Fibroblast of pulmonary artery (primary cell): ENCODE results near the gene CEBPG.

Experiments used
- DNase-seq: peaks from one replicate; pipeline ENCODE4 v3.0.0-alpha.2; 2010; ENCODE audit warnings: low read depth
- H3K4me3 ChIP-seq: replicated peaks from 2 replicates; pipeline ENCODE4 v1.5.1; 2011; ENCODE audit warnings: low read depth, mild to moderate bottlenecking, control low read depth, low read length, moderate library complexity
- TF ChIP-seq, protein P1 (sequence below): IDR thresholded peaks from 2 replicates; pipeline ENCODE4 v1.5.1; 2011; ENCODE audit warnings: mild to moderate bottlenecking, control low read depth, low read length, inconsistent platforms; ENCODE audit errors: missing control alignments

The CEBPG gene

DNA sequence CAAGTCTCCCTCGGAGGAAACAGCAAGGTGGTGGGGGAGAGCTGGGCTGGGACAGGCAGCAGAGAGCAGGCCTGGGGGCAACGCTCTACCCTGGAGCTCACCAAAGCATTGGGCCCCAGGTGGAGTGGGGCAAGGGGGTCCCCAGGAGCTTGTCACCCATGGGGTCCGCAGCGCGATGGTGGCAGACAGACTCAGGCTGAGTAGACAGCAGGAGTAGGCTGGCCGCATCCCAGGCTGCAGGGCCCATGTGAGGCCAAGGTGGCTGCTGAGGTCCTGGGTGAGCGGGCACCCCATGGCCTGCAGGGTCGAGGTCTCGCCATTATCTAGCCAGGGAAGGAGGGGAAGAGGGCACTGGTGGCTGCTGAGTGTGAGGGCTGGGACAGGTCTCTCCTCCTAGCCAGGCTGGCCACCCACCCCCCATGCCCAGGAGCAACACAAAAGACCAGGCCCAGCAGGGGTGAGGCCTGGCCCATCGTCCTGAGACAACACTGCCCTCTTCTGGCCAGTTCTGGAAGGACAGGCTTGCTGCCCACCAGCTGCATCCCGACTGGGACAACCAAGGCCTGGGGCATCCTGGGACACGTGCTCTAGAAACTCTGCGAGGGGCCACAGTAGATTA, 33.1 kb downstream of the CEBPG start:
- peak; percentile 64 for DNase-seq
- TF ChIP-seq, protein P1, sequence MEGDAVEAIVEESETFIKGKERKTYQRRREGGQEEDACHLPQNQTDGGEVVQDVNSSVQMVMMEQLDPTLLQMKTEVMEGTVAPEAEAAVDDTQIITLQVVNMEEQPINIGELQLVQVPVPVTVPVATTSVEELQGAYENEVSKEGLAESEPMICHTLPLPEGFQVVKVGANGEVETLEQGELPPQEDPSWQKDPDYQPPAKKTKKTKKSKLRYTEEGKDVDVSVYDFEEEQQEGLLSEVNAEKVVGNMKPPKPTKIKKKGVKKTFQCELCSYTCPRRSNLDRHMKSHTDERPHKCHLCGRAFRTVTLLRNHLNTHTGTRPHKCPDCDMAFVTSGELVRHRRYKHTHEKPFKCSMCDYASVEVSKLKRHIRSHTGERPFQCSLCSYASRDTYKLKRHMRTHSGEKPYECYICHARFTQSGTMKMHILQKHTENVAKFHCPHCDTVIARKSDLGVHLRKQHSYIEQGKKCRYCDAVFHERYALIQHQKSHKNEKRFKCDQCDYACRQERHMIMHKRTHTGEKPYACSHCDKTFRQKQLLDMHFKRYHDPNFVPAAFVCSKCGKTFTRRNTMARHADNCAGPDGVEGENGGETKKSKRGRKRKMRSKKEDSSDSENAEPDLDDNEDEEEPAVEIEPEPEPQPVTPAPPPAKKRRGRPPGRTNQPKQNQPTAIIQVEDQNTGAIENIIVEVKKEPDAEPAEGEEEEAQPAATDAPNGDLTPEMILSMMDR = peak; percentile 95

DNA sequence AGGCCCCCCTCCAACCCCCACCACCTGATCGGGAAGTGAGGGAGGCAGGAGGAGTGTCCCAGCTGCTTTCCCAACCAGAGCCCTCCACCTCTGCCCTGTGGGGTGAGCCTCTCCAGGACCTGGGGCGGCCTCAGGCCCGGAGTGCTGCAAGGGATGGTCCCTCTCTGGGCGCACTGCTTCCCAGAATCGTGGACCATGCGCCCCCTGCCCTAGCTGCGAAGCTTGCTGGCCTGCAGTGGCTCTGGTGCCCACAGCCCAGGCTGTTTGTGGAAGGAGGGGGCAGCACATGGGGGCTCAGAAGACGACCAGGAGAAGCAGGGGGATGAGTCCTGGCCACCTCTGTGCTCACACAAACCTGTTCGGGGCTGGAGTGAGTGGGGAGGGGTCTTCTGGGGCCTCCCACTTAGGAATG, 33.6 kb downstream of the CEBPG start:
- H3K4me3 ChIP-seq = no peak overlapping the region
- no peak for DNase-seq
- TF ChIP-seq, protein P1 = no peak

More for the DNA sequence above, 33.1 kb downstream of the CEBPG start:
- H3K4me3 ChIP-seq = no peak overlapping the region

DNA sequence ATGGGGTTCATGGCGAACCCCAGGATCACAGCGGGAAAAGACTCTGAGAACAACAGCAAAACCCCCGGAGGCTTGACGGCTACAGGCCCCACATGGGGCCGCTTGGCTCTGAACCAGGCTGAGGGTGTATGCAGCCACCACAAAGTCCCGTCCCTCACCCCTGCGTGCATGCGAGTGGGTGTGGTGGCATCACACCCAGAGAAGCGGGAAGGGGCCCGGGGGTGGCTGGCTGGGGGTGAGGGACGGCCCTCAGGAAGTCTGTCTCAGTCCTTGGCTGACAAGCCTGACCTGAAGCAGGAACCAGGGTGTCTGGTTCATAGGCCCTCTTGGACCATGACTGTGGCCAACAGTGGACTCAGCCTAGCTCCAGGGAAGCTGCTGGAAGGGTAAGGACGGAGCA, 34.2 kb downstream of the CEBPG start:
- TF ChIP-seq, protein P1 = no peak
- no peak for DNase-seq
- H3K4me3 ChIP-seq = no peak overlapping the region

DNA sequence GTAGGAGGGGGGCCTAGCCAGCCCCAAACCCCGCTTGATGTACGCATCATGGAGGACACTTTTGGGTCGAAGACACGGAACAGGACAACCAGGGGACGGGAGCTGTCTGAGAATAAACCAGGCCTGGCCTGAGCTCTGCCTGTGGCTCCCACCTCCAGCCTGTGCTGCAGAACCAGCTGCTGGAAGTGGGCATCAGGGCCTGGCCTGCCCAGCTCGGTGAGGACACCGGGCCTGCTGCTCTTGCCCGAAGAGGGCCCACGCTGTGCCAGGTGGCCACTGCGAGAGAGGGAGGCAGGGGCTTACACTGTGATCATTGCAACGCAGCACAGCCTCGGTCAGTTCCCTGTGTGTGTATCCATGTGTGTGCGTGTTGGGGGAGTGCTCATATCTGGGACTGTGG, 34.6 kb downstream of the CEBPG start:
- H3K4me3 ChIP-seq = no peak overlapping the region
- DNase-seq = no peak
- TF ChIP-seq, protein P1 = no peak

DNA sequence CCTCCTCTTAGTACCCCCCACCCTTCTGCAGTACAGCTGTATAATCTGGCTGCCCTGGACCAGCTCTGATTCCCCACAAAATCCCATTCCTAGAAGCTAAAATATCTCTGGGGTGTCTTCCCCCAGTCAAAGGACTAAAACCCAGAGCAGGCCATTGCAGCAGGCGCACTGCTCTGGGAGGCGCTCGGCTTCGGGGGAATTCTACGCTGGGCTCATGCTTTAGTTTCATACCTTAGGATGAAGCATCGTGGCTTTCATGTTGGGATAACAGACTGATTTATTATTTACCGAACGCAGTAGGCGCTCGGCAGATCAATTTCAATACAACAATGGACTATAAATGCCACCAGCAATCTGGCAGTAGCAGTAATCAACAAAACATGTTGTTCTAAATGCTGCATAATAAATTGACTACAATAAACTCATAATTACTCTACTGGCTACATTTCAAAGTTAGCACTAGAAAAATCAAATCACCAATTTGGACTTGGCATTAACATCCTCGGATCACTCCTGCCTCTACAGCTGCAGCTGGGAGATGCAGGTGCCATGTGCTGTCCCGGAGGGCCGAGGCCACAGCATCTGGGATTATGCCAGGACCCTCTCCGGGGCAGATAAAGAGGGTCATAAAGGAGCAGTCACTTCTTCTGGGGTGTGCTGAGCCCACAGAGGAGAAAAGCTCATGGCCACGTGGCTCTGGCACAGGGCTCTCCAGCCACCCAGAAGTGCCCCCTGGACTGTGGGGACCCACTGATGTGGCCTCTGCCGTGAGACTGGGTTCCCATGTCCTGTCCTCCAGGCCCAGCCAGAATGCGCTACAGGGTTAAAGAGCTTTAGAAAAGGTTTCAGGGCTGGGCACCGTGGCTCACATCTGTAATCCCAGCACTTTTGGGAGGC, 35.3 kb downstream of the CEBPG start:
- TF ChIP-seq, protein P1 = no peak
- no peak overlapping the region for H3K4me3 ChIP-seq
- no peak for DNase-seq

DNA sequence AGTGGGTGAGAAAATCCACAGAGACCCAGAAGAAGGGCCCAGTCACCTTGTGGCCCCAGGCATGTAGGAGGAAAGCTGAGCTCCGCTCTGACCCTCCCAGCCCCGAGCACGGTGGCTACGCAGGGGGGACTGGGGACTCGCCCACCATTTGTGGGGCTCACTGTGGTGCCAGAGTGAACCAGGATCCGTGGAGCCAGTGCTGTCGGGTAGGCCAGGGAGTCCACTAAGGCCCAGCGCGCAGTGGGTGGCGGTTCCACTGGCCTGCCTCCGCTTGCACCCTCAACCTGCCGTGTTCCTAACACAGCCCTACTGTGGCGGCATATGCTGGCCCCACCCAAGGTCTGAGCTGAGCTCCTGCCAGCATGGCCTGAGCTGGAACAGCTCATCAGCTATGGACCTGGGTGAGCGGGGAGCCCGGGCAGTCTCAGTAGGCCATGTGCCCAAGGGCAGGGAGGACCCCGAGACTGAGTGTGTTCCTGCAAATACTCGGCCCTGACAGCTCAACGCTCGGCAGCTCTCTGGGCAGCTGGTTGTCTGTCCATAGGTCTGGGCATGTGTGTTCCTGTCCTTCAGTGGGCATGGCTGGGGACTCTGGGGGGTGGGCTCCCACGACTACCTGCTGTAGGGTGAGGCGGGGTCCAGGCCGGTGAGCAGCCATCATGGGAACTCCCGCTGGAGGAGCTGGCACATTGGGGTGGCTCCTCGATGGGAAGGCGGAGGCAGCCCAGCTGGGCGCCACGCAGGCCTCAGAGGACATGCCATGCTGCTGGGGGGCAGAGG, 36.6 kb downstream of the CEBPG start:
- no peak for DNase-seq
- no peak overlapping the region for H3K4me3 ChIP-seq
- TF ChIP-seq, protein P1 = no peak
